GM15510 (cell line): Measurements from ENCODE around the gene LUZP1.

Experiments used
- POLR2A ChIP-seq: IDR thresholded peaks from 3 replicates; pipeline ENCODE4 v1.6.1; 2011; ENCODE audit warnings: borderline replicate concordance; ENCODE audit not compliant: insufficient read length; ENCODE audit errors: extremely low read depth

The LUZP1 gene

DNA sequence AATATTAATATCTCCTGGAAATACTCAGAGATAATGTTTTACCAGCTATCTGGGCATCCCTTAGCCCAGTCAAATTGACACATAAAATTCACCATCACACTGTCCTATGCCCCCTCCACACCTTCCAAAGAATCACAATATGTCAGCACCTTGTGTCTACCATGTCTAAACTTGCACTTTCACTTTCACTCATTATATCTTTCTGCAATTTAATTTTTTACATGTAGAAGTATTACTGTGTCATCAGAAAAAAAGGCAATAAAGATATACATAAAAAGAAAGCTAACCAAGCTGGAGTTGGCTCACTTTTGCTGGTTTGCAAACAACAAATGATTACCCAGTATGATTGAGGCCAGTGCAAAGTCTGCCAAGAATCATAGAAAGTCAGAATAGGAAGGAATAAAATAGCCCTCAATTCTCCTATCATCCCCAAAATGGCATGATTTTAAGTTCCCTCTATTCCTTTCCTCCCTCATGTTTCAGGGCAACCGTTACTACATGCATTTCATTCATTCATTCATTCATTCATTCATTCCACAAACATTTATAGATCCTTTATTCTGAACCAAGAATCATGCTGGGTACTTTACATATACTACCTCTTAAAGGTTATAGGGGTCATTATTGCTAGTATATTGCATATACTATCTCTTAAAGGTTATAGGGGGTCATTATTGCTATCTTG lies 5.9 kb upstream of the LUZP1 start:
- no peak for TF ChIP-seq POLR2A

DNA sequence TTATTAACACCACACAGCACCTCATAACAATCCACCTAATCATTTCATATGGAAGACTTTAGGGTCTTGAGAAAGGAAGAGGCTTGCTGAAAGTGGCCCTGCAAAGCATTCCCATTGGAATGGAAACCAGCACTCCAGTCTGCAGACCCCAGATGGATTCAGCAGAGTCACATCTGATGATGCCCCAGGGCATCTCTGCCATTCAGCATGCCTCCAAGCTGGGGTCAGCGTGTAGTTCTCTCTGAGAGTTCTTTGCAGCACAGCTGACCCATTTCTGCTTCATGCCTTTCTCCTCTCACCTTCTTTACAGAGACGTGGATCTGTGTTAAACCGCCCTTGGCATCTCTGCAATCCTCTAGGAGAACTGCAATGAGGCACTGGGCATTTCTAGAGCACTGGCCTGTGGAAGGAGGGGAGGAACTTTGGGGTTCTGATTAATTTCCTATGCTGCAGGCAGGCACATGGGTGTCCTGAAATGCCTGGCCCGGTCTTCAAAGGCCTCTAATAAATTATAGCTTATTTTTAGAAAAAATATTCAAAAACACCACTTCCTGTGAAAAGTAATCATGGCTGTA lies 2.6 kb upstream of the LUZP1 start:
- TF ChIP-seq POLR2A, result no peak

- no peak for TF ChIP-seq POLR2A
These were observed 1.2 kb upstream of the LUZP1 start for GRCh38 chr1:23169727-23170335.

DNA sequence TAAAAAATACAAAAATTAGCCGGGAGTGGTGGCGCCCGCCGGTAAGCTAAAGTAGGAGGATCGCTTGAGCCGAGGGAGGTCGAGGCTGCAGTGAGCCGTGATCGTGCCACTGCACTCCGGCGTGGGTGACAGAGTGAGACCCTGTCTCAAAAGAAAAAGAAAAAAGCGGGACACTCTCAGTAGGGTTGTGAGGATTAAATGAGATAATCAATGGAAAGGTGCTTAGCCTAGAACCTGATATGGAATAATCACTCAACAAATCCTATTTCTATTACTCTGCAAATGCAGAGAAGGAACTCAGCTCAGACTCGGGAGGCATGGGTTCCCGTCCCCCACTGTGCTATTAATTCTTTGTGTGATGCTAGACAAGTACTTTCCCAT lies 529 bp upstream of the LUZP1 start:
- TF ChIP-seq POLR2A, result no peak

GRCh38 chr1:23168079-23168444 lies 594 bp downstream of the LUZP1 start:
- TF ChIP-seq POLR2A, result no peak

- TF ChIP-seq POLR2A, result no peak
These were observed 1.1 kb downstream of the LUZP1 start for GRCh38 chr1:23167353-23168078.

DNA sequence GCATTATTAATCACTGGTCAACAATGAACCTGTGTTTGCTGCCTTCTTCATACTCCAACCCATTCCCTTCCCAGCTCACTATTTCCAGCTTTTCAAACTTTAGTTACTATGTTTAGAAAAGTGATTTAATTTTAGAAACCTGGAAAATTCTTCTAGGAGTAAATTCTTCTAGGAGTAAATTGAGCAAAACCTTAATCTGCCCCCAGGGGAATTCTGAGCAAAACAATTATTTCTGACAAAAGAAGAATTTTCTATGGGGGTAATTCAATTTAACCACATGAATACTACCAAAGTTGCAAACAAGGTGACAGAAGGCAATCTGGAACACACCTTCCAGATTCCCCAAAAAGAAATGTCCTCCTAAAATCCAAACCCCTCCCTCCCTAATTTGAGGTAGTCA lies 1.8 kb downstream of the LUZP1 start:
- no peak for TF ChIP-seq POLR2A

GRCh38 chr1:23163395-23163794 lies 5.3 kb downstream of the LUZP1 start:
- TF ChIP-seq POLR2A, result no peak

DNA sequence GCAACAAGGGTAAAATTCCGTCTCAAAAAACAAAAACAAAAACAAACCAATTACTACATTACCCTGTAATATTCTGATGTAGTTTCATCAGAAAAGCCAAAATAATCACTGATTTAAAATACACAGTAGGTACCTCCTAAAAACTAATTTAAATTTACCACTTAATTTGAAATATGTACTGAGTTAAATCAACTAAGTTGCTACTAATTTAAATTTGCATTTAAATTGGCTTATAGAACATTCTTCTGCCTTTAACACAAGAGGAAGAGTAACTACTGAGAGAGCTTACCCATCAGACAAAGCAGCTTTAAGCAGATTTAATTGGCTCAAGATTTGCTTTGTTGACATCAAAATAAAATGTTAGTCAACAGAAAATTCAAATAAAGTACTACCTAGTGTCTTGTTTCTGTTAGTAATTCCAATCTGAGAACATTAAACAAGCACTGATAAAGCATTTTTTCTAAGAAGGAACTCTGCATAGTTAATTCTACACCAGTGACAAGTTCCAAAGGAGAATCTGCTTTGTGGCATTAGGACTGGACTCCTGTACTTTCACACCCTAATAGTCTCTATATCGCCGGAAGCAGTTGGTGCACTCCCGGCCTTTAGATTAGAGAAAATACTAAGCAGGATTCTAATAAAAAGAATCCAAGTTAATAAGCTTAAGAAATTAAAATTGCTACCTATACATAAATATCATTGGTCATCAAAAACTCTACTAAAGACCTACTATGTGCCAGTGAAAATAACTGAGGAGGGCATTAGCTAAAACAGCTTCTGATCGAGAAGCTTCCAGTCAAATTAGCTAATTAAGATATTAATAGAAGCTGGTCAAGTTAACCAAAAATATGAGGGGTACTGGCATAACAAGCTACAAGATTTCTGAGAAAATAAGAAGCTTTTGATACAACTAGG lies 8.4 kb downstream of the LUZP1 start:
- TF ChIP-seq POLR2A, result no peak

- no peak for TF ChIP-seq POLR2A
These were observed 11.7 kb downstream of the LUZP1 start for GRCh38 chr1:23156940-23157339.

GRCh38 chr1:23152966-23153684 lies 15.5 kb downstream of the LUZP1 start:
- no peak for TF ChIP-seq POLR2A

- TF ChIP-seq POLR2A, result no peak
These were observed 17.9 kb downstream of the LUZP1 start for GRCh38 chr1:23150742-23151141.

- TF ChIP-seq POLR2A, result no peak
These were observed 18.5 kb downstream of the LUZP1 start for GRCh38 chr1:23150125-23150524.

GRCh38 chr1:23149114-23149513 lies 19.5 kb downstream of the LUZP1 start:
- TF ChIP-seq POLR2A, result no peak

DNA sequence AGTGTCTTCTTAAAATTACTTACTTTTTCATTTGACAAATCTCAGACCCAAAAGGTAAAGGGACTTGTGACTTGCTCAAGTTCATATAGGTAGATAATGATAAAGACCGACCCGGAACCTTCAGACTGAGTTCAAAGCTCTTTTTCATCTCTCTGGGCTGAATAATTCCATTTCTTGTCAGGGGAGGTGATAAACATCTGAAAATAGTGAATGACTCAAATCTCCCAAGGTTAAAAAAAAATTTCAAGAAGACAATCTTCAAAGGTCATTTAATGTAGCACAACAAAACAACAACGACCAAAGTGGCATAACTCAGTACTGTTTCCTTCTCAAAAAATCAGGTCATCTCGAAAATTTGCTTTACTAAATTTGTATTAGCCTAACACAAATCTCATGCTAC lies 20.6 kb downstream of the LUZP1 start:
- TF ChIP-seq POLR2A, result no peak
